Upper lobe of right lung (tissue), 1 donor: ENCODE data around the gene SIK3. TPM values are rescaled to one million over a fixed set of nuclear protein-coding genes. Genes with fewer than 3 reads are reported as not detected.

Experiments used
- ATAC-seq: fragments of 200-7000 bp; cut with Tn5 transposase; one replicate; pipeline ENCODE4 v1.9.1; 2020; ENCODE audit warnings: mild to moderate bottlenecking, moderate library complexity
- DNase-seq: peaks from one replicate; pipeline ENCODE4 v3.0.0-alpha.2; 2020
- H3K27ac ChIP-seq: fragments of 200-600 bp; one replicate; pipeline ENCODE4 v1.8.0; 2022
- H3K27me3 ChIP-seq: fragments of 200-600 bp; one replicate; pipeline ENCODE4 v1.8.0; 2022; ENCODE audit warnings: mild to moderate bottlenecking
- H3K36me3 ChIP-seq: fragments of 200-600 bp; one replicate; pipeline ENCODE4 v1.8.0; 2022
- H3K4me1 ChIP-seq: fragments of 200-600 bp; one replicate; pipeline ENCODE4 v1.8.0; 2022
- H3K4me3 ChIP-seq: fragments of 200-600 bp; one replicate; pipeline ENCODE4 v1.8.0; 2022; ENCODE audit warnings: mild to moderate bottlenecking
- H3K9me3 ChIP-seq: fragments of 200-600 bp; one replicate; pipeline ENCODE4 v1.8.0; 2022
- CTCF ChIP-seq: fragments of 200-600 bp; IDR thresholded peaks from one replicate; pipeline ENCODE4 v1.8.0; 2022; ENCODE audit warnings: antibody characterized with exemption
- intact Hi-C: fragments of 100-400 bp; cut with DNase I; formaldehyde crosslinking; loops from one replicate; pipeline ENCODE4 v1.11.0; 2022
- total RNA-seq: library from RNA; stranded (reverse); fragmentation: NEBNext Ultra II Directional; extraction: Animal tissue kit (Norgen Biotek cat#: 25700); gene quantifications from one replicate; pipeline ENCODE4 v1.2.1, GENCODE V29; 2021
- donor health status: DM: no; HTN: yes; CAD: no; lungs with severe emphysema.

The SIK3 gene
- total RNA-seq, 1 donor from 2014 or later: 37.1 TPM

- no peak for DNase-seq
- Histone ChIP-seq H3K4me3 (no peak overlapping the region), H3K9me3 (no peaks in the 10 kb centered on the region), H3K4me1 (no peaks in the 10 kb centered on the region), H3K27ac (no peak overlapping the region), H3K36me3 (no peaks in the 10 kb centered on the region), H3K27me3 (no peaks in the 10 kb centered on the region)
- no peak for ATAC-seq
- intact Hi-C loops: no loop called here
- TF ChIP-seq CTCF: no peak
Measured at GRCh38 chr11:116911976-116912734, 186.1 kb downstream of the SIK3 start.

- ATAC-seq (no peak), DNase-seq (no peak)
- H3K27ac ChIP-seq: no peak overlapping the region
- H3K27me3 ChIP-seq: no peaks in the 10 kb centered on the region
- H3K4me1 ChIP-seq: no peaks in the 10 kb centered on the region
- no peaks in the 10 kb centered on the region for H3K36me3 ChIP-seq
- intact Hi-C loops: no loop called here
- no peaks in the 10 kb centered on the region for H3K9me3 ChIP-seq
- no peak for TF ChIP-seq CTCF
- no peak overlapping the region for H3K4me3 ChIP-seq
Measured at GRCh38 chr11:116910847-116911246, 187.4 kb downstream of the SIK3 start.

- H3K9me3 ChIP-seq: no peaks in the 10 kb centered on the region
- intact Hi-C loops: no loop called here
- H3K4me1 ChIP-seq: no peaks in the 10 kb centered on the region
- ATAC-seq (no peak), DNase-seq (no peak)
- no peak overlapping the region for H3K4me3 ChIP-seq
- no peak overlapping the region for H3K27ac ChIP-seq
- H3K36me3 ChIP-seq: no peaks in the 10 kb centered on the region
- TF ChIP-seq CTCF: no peak
- no peaks in the 10 kb centered on the region for H3K27me3 ChIP-seq
Measured at GRCh38 chr11:116910378-116910777, 187.8 kb downstream of the SIK3 start.

GRCh38 chr11:116909245-116909644 lies 189.0 kb downstream of the SIK3 start:
- H3K27me3 ChIP-seq: no peaks in the 10 kb centered on the region
- intact Hi-C loops: no loop called here
- no peak for DNase-seq
- H3K27ac ChIP-seq: no peak overlapping the region
- H3K9me3 ChIP-seq: no peaks in the 10 kb centered on the region
- TF ChIP-seq CTCF: no peak
- ATAC-seq: no peak
- H3K4me1 ChIP-seq: no peaks in the 10 kb centered on the region
- no peaks in the 10 kb centered on the region for H3K36me3 ChIP-seq
- H3K4me3 ChIP-seq: no peak overlapping the region

DNA sequence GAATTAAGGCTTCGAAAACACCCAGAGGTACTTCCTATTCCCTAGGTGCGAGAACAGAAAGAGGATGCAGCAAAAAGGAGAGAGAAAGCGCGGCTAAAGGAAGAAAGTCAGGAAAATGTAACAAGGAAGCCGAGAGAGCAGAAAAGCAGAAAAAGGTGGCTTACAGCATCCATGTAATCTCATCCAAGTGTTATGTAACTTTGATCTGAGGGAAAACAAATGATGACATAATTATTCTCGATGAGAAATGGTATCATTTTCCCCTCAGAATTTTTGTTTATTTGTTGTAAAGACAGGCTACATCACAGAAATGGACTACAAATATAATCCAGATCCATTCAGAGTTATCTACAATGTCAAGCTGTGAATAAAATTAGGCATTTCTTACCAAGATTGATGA lies 191.7 kb downstream of the SIK3 start:
- Histone ChIP-seq H3K4me3 (no peak overlapping the region), H3K9me3 (no peaks in the 10 kb centered on the region), H3K4me1 (no peaks in the 10 kb centered on the region), H3K27ac (no peak overlapping the region), H3K27me3 (no peaks in the 10 kb centered on the region), H3K36me3 (no peaks in the 10 kb centered on the region)
- DNase-seq (no peak), ATAC-seq (no peak)
- TF ChIP-seq CTCF: no peak
- intact Hi-C loops: no loop called here

- no peaks in the 10 kb centered on the region for H3K4me1 ChIP-seq
- intact Hi-C loops: no loop called here
- ATAC-seq: no peak
Measured at GRCh38 chr11:116903090-116903489, 195.1 kb downstream of the SIK3 start.

More at GRCh38 chr11:116903090-116903489, 195.1 kb downstream of the SIK3 start:
- Histone ChIP-seq H3K4me3 (no peak overlapping the region), H3K27ac (no peak overlapping the region), H3K36me3 (no peaks in the 10 kb centered on the region), H3K27me3 (no peaks in the 10 kb centered on the region), H3K9me3 (no peaks in the 10 kb centered on the region)
- no peak for DNase-seq
- TF ChIP-seq CTCF: no peak
